NCI-H2029 treated with DMSO at 0.1 percent for 48 hours (cell line): ENCODE data around the gene KLHL14.

Source experiments
- DNase-seq: peaks from one replicate; lab custom pipeline; 2025; lab: John Stamatoyannopoulos, UW

Gene KLHL14

GRCh38 chr18:32634876-32635431, 137.9 kb downstream of the KLHL14 start:
- DNase-seq, result no peak

- no peak for DNase-seq
These were observed 142.7 kb downstream of the KLHL14 start for GRCh38 chr18:32629981-32630700.

- no peak for DNase-seq
These were observed 143.5 kb downstream of the KLHL14 start for GRCh38 chr18:32629292-32629691.

DNA sequence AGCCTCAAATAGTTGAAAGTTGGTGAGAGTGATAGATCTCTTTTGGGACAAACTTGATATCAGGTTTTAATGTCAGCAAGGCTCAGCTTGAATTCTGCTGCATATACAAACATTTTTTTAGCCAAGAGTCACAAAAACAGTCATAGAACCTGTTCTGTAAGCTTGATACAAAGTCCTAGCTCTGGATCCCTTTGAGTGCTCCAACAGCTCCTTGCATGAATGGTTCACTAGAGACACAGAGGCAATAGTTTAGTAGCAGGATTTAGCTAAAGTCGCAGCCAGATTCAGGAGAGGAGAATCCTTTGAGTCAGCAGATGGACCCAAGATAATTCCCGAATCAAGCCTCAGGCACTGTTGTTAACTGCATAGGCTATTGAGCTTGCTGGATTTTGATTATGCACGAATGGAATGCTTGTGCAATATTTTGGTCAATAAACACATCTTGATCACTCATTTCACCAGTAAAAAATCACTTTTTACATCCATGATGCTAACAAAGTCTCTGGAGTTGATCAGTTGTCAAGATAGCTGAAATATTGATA, 148.6 kb downstream of the KLHL14 start:
- no peak for DNase-seq

DNA sequence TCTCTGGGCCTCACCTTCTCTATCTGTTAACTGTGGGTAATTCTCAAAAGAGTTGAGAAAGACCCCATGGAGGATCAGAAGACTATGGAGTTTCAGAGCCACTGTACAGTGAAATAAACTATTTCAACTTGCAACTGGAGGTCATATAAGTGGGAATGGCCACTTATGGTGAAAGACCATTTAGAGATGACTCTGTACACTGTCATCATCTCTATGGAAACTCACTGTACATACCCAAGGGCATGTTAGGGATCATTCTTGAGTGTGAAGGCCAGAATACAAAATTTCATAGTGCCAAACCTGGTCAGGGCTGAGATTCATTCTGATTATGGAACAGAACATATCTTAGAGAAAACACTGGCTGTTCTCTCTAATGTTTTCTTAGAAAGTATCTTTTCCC, 149.3 kb downstream of the KLHL14 start:
- no peak for DNase-seq
